HG03565 (cell line): ENCODE results near the gene KAT6B.

ENCODE experiments used
- ATAC-seq: cut with Tn5 transposase; IDR thresholded peaks from one replicate; pipeline ENCODE4 v1.9.1; 2021; ENCODE audit warnings: mild to moderate bottlenecking, moderate library complexity; ENCODE audit not compliant: unreplicated experiment

The KAT6B gene

GRCh38 chr10:74977913-74978847 lies 151.8 kb downstream of the KAT6B start:
- ATAC-seq, result peak; percentile 73

- ATAC-seq, result no peak
Observed at GRCh38 chr10:74981831-74982633, 155.6 kb downstream of the KAT6B start.

GRCh38 chr10:74982634-74982982 lies 156.2 kb downstream of the KAT6B start:
- no peak for ATAC-seq

- no peak for ATAC-seq
Observed at GRCh38 chr10:74983383-74983782, 157.0 kb downstream of the KAT6B start.

- ATAC-seq, result no peak
Observed at GRCh38 chr10:74987339-74988053, 161.1 kb downstream of the KAT6B start.

GRCh38 chr10:74988054-74988775 lies 161.8 kb downstream of the KAT6B start:
- ATAC-seq, result no peak

GRCh38 chr10:74988832-74989561 lies 162.6 kb downstream of the KAT6B start:
- no peak for ATAC-seq

GRCh38 chr10:74991435-74991834 lies 165.0 kb downstream of the KAT6B start:
- ATAC-seq, result no peak

GRCh38 chr10:74992068-74992467 lies 165.7 kb downstream of the KAT6B start:
- ATAC-seq, result no peak

- no peak for ATAC-seq
Observed at GRCh38 chr10:74993649-74994048, 167.2 kb downstream of the KAT6B start.

GRCh38 chr10:74994854-74995253 lies 168.5 kb downstream of the KAT6B start:
- peak; percentile 78 for ATAC-seq

GRCh38 chr10:74995806-74996205 lies 169.4 kb downstream of the KAT6B start:
- ATAC-seq, result no peak

- no peak for ATAC-seq
Observed at GRCh38 chr10:74997163-74997562, 170.8 kb downstream of the KAT6B start.

GRCh38 chr10:75000748-75001321 lies 174.4 kb downstream of the KAT6B start:
- peak; percentile 79 for ATAC-seq

GRCh38 chr10:75001715-75002350 lies 175.4 kb downstream of the KAT6B start:
- no peak for ATAC-seq

GRCh38 chr10:75002351-75002725 lies 175.9 kb downstream of the KAT6B start:
- no peak for ATAC-seq

- ATAC-seq, result no peak
Observed at GRCh38 chr10:75002967-75003594, 176.7 kb downstream of the KAT6B start.

GRCh38 chr10:75003891-75004290 lies 177.5 kb downstream of the KAT6B start:
- no peak for ATAC-seq

- no peak for ATAC-seq
Observed at GRCh38 chr10:75007646-75008045, 181.2 kb downstream of the KAT6B start.
